Measurements from ENCODE around the gene TRMT11.

TRMT11 gene

DNA sequence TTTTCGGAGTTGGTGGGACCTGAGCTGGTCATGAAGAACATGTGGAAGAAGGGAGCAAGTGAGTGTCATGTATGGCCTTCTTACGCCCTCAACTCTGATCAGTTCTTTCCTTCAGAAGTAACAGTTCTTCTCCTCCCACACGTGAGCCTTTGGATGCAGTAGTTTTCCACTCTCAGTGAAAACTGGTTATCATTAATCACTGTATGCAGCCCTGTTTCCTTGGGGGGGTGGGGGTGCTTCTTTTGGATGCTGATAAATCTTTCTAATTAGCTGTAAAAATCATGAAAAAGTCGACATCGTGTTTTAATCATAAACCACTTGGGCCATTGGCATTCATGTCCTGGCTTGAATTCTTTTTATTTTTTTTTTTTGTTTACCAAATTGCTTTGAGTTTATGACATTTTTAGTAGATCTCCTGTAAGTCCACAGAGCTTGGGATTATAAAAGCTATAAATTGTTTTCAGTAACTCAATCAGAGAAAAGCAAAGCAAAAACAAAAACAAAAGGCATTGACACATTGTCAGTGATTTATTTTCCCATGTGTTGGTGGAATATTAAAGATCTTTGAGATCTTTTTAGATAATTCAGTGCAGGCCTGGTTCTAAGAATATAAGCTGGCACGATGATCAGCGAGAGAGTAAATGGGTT is 84.8 kb downstream of the TRMT11 start:
- in situ Hi-C loops (cut with MboI; ENCODE audit: low sequenced_read_pairs): no loop called here

DNA sequence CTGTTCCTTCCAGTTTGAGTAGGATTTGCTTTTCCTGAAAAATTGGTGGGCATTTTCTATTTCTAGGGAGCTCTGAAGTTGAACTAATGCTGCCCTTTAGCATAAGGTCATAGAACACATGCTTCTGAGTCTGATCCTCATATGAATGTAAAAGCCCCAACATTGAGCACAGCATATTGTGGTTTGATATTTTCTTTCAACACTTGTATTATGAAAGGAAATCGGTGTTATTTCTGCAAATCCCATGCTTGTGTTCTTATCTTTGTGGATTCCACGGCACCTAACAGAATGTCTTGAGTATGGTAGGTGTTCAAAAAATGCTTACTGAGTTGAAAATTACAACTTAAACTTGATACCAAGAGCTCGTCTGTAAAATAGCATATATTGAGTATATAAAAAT is 85.8 kb downstream of the TRMT11 start:
- in situ Hi-C loops (cut with MboI; ENCODE audit: low sequenced_read_pairs): no loop called here

DNA sequence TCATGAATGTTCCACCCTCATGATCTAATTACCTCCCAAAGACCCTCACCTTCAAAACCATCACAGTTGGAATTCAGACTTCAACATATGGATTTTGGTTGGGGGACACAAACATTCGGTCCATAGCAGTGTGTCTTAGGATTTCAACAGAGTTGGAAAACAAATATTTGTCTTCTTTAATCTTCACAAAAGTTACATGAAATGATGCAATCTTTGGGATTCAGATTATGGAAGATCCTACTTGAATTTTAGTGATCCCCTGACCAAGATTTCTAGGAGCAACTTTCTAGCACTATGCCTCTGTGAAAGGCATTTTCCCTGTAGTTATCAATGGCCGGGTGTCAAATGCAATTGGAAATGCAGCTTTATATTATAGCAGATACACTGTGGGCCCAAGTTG is 86.5 kb downstream of the TRMT11 start:
- in situ Hi-C loops (cut with MboI; ENCODE audit: low sequenced_read_pairs): no loop called here

DNA sequence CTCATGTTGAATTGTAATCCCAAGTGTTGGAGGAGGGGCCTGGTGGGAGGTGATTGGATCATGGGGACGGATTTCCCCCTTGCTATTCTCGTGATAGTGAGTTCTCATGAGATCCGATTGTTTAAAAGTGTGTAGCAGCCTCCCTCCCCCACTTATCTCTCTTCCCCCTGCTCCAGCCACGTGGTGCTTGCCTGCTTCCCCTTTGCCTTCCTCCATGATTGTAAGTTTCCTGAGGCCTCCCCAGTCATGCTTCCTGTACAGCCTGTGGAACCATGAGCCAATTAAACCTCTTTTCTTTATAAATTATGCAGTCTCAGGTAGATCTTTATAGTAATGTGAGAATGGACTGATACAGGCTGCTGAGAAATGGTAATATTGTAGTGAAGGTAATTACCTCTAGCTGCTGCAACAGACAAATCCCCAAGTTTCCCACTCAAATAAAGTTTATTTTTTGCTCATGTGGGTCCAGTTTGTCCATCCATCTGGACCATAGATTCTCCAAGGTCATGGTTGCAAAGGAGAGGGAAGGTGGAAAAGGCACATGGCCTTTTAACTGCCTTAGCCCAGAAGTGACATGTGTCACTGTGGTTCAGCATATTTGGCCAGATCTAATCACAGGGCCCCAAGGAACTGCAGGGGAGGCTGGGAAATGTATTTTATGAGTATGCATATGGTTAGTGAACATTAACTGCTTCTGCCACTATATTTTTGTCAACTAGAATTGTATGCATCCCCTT is 89.2 kb downstream of the TRMT11 start:
- in situ Hi-C loops (cut with MboI; ENCODE audit: low sequenced_read_pairs): no loop called here

DNA sequence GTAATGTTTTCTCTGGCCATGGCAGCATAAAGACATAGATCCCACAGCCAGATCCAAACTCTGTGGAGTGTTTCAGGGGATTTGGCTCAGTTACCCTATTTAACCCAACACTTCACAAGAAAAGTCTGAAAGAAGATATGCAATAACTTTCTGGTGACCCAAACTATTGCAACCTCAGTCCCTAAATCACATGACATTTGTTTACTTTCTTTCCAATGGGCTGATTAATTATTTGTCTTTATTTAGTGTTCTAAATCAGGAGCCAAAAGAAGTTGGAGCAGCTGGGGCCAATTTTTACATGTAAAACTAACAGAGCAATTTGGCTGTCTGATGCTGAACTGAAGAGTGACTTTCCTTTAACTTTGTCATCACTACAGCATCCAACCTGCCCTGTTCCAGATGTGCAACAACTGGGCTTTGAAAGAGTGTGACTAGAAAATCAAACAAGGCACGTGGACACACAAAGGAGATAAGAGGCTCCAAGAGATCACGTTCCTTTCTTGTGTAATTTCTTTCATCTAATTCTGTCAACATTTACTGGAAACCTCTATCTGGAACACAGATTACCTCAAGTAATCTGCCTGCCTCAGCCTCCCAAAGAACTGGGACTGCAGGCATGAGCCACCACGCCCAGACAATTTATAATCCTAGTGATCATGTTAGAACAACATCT is 90.8 kb downstream of the TRMT11 start:
- in situ Hi-C loops (cut with MboI; ENCODE audit: low sequenced_read_pairs): no loop called here

DNA sequence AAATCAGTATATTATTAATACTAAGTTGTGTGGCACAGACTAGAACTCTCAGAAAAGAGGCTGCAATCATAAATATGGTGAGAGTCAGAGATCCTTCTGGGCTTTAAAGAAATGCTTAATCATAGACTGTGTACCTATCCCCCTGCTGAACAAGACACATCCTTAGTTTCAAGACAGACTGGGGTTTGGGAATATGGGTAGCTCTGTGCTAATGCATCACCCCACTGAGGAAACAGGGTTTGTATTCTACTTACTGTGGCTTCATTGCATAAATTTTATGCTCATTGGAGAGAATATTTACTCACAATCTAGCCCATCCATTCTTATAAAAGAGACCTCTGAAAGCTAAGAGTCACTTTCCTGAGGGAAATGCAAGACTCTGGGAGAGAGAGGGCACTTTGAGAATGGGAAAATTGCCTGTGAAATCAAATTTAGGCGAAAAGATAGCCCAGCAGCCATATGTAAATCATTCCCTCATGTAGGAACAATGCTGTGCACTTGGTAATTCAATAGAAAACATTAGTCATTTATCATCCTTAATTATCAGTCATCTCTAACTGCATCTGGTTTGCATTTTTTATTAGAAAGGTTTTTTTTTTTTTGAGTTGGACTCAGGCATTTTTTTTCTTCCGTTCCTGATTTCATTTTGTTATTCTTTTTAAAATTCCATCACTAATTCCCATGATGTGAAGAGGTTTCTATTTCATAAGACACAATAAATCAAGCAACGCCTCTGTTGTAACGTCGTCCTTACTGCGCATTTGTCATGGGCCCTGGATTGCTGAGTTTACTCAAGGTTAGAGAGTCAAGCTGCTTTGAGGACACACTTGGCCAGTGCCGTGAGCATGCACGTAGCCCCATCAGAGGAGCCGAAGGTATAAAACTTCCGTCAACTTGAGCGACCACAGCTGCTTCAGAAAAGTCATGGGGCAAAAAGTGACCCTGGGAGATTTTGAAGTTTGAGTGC is 91.8 kb downstream of the TRMT11 start:
- in situ Hi-C loops (cut with MboI; ENCODE audit: low sequenced_read_pairs): no loop called here

DNA sequence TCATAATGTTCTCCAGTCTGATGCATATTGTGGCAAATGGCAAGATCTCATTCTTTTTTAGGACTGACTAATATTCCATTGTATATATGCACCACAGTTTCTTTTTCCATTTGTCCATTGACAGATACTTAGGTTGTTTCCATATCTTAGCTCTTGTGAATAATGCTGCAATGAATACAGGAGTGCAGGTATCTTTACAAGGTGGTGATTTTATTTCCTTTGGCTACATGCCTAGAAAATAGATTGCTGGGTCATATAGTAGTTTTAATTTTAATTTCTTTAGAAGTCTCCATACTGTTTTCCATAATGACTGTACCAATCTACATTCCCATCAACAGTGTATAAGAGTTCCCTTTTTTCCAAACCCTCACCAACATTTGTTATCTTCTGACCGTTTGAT is 97.5 kb downstream of the TRMT11 start:
- in situ Hi-C loops (cut with MboI; ENCODE audit: low sequenced_read_pairs): no loop called here

DNA sequence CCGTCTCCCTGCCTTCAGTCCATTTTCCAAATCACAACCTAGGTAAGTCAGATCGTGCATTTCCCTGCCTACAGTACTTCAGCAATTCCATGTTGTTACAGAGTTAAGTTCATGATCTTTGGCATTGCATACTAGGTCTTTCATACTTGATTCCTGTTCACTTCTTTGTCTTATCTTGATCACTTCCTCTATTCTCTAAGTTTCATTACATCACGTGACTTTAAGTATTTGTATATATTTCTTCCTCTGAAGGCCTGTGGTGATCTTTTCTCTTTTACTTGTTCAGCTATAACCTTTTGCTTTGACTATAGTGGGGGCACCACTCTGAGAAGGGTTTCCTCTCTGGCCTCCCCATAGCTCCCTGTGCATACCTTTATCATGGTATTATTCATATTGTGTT is 100.2 kb downstream of the TRMT11 start:
- in situ Hi-C loops (cut with MboI; ENCODE audit: low sequenced_read_pairs): no loop called here
